ENCODE measurements around the gene TIE1. TPM values are rescaled to one million over a fixed set of nuclear protein-coding genes. Genes with fewer than 3 reads are reported as not detected.

TIE1 gene
- total and polyA plus RNA-seq, 2 of the 13 experiments (the other 11 are each of a cell fraction or from before 2014, with no cell fraction given): 0.58 to 0.84 TPM

DNA sequence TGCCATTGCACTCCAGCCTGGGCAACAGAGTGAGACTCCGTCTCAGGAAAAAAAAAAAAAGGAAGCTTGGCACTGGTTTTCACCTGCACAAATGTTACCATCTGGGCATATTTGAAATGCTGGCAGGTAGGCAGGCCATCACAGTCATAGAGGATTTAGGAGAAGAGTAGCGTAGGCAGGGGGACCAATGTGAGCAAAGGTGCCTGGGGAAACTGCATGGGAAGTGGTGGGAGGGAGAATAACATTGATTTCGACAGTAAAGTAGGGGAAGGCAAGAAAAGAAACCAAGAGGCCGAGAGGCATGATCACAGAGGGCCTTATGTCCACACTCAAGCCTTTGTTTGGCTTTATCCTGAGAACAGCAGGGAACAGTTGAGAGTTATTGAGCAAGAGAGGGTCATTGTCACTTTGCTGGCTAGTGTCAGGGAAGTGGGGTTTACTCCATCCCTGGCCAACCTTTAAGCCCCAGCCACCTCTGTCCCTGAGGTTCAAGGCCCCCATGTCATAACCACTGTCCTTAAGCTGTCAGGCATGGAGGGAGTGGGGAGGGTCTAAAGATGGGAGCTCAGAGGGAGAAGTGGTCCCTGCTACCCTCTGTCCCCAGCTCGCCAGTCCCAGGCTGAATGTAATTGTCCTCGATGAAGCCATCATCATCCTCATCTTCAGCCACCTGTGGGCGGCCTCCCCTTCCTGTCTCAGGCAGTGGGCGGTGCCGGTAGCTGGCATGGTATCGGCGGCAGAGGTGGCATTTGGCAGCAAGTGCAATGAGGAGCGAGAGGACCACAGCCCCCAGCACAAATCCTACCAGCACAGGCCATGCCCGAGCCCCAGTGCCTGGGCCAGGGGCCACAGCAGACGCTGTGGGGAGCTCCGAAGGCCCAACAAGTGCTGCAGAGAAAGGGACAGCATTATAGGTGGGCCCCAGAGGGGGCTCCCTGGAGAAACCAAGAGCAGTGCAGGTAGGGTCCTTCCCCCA is 18.3 kb upstream of the TIE1 start (continued):
- TF ChIP-seq, protein P1, sequence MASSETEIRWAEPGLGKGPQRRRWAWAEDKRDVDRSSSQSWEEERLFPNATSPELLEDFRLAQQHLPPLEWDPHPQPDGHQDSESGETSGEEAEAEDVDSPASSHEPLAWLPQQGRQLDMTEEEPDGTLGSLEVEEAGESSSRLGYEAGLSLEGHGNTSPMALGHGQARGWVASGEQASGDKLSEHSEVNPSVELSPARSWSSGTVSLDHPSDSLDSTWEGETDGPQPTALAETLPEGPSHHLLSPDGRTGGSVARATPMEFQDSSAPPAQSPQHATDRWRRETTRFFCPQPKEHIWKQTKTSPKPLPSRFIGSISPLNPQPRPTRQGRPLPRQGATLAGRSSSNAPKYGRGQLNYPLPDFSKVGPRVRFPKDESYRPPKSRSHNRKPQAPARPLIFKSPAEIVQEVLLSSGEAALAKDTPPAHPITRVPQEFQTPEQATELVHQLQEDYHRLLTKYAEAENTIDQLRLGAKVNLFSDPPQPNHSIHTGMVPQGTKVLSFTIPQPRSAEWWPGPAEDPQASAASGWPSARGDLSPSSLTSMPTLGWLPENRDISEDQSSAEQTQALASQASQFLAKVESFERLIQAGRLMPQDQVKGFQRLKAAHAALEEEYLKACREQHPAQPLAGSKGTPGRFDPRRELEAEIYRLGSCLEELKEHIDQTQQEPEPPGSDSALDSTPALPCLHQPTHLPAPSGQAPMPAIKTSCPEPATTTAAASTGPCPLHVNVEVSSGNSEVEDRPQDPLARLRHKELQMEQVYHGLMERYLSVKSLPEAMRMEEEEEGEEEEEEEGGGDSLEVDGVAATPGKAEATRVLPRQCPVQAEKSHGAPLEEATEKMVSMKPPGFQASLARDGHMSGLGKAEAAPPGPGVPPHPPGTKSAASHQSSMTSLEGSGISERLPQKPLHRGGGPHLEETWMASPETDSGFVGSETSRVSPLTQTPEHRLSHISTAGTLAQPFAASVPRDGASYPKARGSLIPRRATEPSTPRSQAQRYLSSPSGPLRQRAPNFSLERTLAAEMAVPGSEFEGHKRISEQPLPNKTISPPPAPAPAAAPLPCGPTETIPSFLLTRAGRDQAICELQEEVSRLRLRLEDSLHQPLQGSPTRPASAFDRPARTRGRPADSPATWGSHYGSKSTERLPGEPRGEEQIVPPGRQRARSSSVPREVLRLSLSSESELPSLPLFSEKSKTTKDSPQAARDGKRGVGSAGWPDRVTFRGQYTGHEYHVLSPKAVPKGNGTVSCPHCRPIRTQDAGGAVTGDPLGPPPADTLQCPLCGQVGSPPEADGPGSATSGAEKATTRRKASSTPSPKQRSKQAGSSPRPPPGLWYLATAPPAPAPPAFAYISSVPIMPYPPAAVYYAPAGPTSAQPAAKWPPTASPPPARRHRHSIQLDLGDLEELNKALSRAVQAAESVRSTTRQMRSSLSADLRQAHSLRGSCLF (CRISPR knock-in tag; IDR thresholded peaks at IDR 0.05; ENCODE audit: borderline replicate concordance): no peak
- TF ChIP-seq ZNF256 (CRISPR knock-in tag; conservative IDR thresholded peaks at IDR 0.05) (no peak), HNRNPUL1 (IDR thresholded peaks at IDR 0.05; ENCODE audit: low read depth, low read length) (no peak), KLF13 (CRISPR knock-in tag; IDR thresholded peaks at IDR 0.05) (no peak), SP2 (CRISPR knock-in tag; IDR thresholded peaks at IDR 0.05) (no peak), ZNF567 (CRISPR knock-in tag; IDR thresholded peaks at IDR 0.05; ENCODE audit: borderline replicate concordance) (no peak), ZNF709 (CRISPR knock-in tag; IDR thresholded peaks at IDR 0.05) (no peak), ZSCAN25 (CRISPR knock-in tag; IDR thresholded peaks at IDR 0.05) (no peak), ZNF20 (CRISPR knock-in tag; IDR thresholded peaks at IDR 0.05) (no peak), GATAD2A (CRISPR knock-in tag; IDR thresholded peaks at IDR 0.05) (peak; percentile 96), CBX2 (IDR thresholded peaks at IDR 0.05; ENCODE audit: low read depth, low read length) (no peak), CBX2 (CRISPR knock-in tag; IDR thresholded peaks at IDR 0.05; ENCODE audit: low read depth) (no peak), ZNF7 (CRISPR knock-in tag; IDR thresholded peaks at IDR 0.05) (no peak), TBP (CRISPR knock-in tag; IDR thresholded peaks at IDR 0.05) (no peak)
- TF ChIP-seq, protein P2, sequence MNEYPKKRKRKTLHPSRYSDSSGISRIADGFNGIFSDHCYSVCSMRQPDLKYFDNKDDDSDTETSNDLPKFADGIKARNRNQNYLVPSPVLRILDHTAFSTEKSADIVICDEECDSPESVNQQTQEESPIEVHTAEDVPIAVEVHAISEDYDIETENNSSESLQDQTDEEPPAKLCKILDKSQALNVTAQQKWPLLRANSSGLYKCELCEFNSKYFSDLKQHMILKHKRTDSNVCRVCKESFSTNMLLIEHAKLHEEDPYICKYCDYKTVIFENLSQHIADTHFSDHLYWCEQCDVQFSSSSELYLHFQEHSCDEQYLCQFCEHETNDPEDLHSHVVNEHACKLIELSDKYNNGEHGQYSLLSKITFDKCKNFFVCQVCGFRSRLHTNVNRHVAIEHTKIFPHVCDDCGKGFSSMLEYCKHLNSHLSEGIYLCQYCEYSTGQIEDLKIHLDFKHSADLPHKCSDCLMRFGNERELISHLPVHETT (CRISPR knock-in tag; conservative IDR thresholded peaks at IDR 0.05): no peak
- TF ChIP-seq, protein P3, sequence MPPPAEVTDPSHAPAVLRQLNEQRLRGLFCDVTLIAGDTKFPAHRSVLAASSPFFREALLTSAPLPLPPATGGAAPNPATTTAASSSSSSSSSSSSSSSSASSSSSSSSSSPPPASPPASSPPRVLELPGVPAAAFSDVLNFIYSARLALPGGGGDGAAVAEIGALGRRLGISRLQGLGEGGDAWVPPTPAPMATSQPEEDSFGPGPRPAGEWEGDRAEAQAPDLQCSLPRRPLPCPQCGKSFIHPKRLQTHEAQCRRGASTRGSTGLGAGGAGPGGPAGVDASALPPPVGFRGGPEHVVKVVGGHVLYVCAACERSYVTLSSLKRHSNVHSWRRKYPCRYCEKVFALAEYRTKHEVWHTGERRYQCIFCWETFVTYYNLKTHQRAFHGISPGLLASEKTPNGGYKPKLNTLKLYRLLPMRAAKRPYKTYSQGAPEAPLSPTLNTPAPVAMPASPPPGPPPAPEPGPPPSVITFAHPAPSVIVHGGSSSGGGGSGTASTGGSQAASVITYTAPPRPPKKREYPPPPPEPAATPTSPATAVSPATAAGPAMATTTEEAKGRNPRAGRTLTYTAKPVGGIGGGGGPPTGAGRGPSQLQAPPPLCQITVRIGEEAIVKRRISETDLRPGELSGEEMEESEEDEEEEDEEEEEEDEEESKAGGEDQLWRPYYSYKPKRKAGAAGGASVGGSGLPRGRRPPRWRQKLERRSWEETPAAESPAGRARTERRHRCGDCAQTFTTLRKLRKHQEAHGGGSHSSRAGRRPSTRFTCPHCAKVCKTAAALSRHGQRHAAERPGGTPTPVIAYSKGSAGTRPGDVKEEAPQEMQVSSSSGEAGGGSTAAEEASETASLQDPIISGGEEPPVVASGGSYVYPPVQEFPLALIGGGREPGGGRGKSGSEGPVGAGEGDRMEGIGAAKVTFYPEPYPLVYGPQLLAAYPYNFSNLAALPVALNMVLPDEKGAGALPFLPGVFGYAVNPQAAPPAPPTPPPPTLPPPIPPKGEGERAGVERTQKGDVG (CRISPR knock-in tag; IDR thresholded peaks at IDR 0.05; ENCODE audit: borderline replicate concordance): no peak
- TF ChIP-seq, protein P4, sequence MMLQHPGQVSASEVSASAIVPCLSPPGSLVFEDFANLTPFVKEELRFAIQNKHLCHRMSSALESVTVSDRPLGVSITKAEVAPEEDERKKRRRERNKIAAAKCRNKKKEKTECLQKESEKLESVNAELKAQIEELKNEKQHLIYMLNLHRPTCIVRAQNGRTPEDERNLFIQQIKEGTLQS (CRISPR knock-in tag; IDR thresholded peaks at IDR 0.05): no peak
- TF ChIP-seq, protein P5, sequence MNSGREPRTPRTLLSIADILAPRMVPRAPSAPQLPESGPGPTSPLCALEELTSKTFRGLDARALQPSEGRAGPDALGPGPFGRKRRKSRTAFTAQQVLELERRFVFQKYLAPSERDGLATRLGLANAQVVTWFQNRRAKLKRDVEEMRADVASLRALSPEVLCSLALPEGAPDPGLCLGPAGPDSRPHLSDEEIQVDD (CRISPR knock-in tag; IDR thresholded peaks at IDR 0.05; ENCODE audit: borderline replicate concordance): no peak

Measured in HepG2 (cell line).